Measurements from ENCODE around the gene ANO2. TPM values are rescaled to one million over a fixed set of nuclear protein-coding genes. Genes with fewer than 3 reads are reported as not detected.

The ANO2 gene
- polyA plus RNA-seq, 1 donor from 2014 or later: 1.8 TPM

DNA sequence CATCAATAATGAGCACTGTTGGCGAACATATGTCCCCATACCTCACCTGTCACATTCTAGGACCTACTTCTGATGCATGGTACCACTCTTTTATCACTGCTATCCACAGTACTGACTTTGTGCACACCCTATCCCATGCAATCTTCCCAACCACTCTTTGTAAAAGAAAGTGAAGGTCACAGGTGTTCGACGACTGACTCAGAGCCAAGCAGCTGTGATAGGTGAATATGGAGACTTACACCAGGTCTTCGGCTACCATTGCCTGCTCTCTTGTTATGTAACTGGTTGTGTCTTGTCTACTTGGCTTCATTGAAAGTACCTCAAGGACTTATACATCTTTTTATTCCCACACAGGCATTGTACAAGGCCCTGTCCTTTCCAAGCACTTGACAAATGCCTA, 169.0 kb downstream of the ANO2 start:
- Histone ChIP-seq H3K36me3 (ENCODE audit: insufficient read depth, low read length) (no peaks in the 10 kb centered on the region), H3K9ac (ENCODE audit: low read length) (no peak overlapping the region), H3K4me3 (ENCODE audit: low read length) (no peak overlapping the region), H3K4me2 (ENCODE audit: low read length) (no peak overlapping the region), H2AFZ (ENCODE audit: low read depth, low read length) (no peak overlapping the region), H3K27ac (ENCODE audit: low read length) (no peak overlapping the region), H4K20me1 (ENCODE audit: insufficient read depth) (no peaks in the 10 kb centered on the region), H3K9me2 (ENCODE audit: insufficient read depth, low read length) (no peaks in the 10 kb centered on the region), H3F3A (ENCODE audit: insufficient read depth, low read length, poor library complexity, severe bottlenecking) (no peaks in the 10 kb centered on the region), H3K79me2 (replicated peaks; ENCODE audit: insufficient read depth, low read length) (no peaks in the 10 kb centered on the region), H3K9me3 (ENCODE audit: low read length) (no peaks in the 10 kb centered on the region), H3K27me3 (ENCODE audit: insufficient read depth, low read depth, low read length) (no peaks in the 10 kb centered on the region)
- TF ChIP-seq EP300 (conservative IDR thresholded peaks at IDR 0.05; ENCODE audit: poor library complexity, severe bottlenecking) (no peak), POLR2AphosphoS5 (IDR thresholded peaks at IDR 0.05) (no peak), RAD21 (conservative IDR thresholded peaks at IDR 0.05) (no peak), EZH2 (IDR thresholded peaks at IDR 0.05; ENCODE audit: borderline replicate concordance, insufficient read depth, low read length, poor library complexity, severe bottlenecking) (no peak), SMC3 (conservative IDR thresholded peaks at IDR 0.05; ENCODE audit: poor library complexity) (no peak), MXI1 (conservative IDR thresholded peaks at IDR 0.05; ENCODE audit: poor library complexity, severe bottlenecking) (no peak), TAF1 (IDR thresholded peaks at IDR 0.05; ENCODE audit: low read depth) (no peak)
- TF ChIP-seq, protein P1, sequence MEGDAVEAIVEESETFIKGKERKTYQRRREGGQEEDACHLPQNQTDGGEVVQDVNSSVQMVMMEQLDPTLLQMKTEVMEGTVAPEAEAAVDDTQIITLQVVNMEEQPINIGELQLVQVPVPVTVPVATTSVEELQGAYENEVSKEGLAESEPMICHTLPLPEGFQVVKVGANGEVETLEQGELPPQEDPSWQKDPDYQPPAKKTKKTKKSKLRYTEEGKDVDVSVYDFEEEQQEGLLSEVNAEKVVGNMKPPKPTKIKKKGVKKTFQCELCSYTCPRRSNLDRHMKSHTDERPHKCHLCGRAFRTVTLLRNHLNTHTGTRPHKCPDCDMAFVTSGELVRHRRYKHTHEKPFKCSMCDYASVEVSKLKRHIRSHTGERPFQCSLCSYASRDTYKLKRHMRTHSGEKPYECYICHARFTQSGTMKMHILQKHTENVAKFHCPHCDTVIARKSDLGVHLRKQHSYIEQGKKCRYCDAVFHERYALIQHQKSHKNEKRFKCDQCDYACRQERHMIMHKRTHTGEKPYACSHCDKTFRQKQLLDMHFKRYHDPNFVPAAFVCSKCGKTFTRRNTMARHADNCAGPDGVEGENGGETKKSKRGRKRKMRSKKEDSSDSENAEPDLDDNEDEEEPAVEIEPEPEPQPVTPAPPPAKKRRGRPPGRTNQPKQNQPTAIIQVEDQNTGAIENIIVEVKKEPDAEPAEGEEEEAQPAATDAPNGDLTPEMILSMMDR (IDR thresholded peaks at IDR 0.05; ENCODE audit: poor library complexity, severe bottlenecking): no peak
- TF ChIP-seq, protein P2, sequence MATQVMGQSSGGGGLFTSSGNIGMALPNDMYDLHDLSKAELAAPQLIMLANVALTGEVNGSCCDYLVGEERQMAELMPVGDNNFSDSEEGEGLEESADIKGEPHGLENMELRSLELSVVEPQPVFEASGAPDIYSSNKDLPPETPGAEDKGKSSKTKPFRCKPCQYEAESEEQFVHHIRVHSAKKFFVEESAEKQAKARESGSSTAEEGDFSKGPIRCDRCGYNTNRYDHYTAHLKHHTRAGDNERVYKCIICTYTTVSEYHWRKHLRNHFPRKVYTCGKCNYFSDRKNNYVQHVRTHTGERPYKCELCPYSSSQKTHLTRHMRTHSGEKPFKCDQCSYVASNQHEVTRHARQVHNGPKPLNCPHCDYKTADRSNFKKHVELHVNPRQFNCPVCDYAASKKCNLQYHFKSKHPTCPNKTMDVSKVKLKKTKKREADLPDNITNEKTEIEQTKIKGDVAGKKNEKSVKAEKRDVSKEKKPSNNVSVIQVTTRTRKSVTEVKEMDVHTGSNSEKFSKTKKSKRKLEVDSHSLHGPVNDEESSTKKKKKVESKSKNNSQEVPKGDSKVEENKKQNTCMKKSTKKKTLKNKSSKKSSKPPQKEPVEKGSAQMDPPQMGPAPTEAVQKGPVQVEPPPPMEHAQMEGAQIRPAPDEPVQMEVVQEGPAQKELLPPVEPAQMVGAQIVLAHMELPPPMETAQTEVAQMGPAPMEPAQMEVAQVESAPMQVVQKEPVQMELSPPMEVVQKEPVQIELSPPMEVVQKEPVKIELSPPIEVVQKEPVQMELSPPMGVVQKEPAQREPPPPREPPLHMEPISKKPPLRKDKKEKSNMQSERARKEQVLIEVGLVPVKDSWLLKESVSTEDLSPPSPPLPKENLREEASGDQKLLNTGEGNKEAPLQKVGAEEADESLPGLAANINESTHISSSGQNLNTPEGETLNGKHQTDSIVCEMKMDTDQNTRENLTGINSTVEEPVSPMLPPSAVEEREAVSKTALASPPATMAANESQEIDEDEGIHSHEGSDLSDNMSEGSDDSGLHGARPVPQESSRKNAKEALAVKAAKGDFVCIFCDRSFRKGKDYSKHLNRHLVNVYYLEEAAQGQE (IDR thresholded peaks at IDR 0.05; ENCODE audit: borderline replicate concordance): no peak

DNA sequence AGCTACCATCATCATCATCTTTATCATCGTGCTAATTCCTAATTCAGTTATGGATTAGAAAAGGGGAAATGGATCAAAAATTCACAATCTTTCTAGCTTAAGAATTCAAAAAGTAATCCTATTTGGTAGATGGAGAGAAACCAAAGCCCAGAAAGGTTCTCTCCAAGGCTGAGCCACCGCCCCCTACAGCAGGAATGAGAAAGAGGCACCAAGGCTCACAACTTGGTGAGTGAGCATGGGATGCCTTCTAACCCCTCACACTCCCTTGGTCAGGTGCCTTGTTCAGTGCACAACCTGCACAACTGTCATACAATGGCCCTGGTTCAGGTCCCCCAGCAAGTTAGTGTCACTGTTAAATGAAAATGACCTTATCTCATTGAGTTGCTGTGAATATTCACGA, 171.5 kb downstream of the ANO2 start:
- H3K9ac ChIP-seq (ENCODE audit: low read length): no peak overlapping the region
- no peak overlapping the region for H2AFZ ChIP-seq (ENCODE audit: low read depth, low read length)
- H3K27ac ChIP-seq (ENCODE audit: low read length): no peak overlapping the region
- no peaks in the 10 kb centered on the region for H3K27me3 ChIP-seq (ENCODE audit: insufficient read depth, low read depth, low read length)
- no peak overlapping the region for H3K4me2 ChIP-seq (ENCODE audit: low read length)
- H3K9me2 ChIP-seq (ENCODE audit: insufficient read depth, low read length): no peaks in the 10 kb centered on the region
- H3K36me3 ChIP-seq (ENCODE audit: insufficient read depth, low read length): no peaks in the 10 kb centered on the region
- H4K20me1 ChIP-seq (ENCODE audit: insufficient read depth): no peaks in the 10 kb centered on the region
- no peaks in the 10 kb centered on the region for H3K79me2 ChIP-seq (replicated peaks; ENCODE audit: insufficient read depth, low read length)
- no peak for TF ChIP-seq EP300 (conservative IDR thresholded peaks at IDR 0.05; ENCODE audit: poor library complexity, severe bottlenecking)
- TF ChIP-seq POLR2AphosphoS5 (IDR thresholded peaks at IDR 0.05): no peak
- no peak for TF ChIP-seq EZH2 (IDR thresholded peaks at IDR 0.05; ENCODE audit: borderline replicate concordance, insufficient read depth, low read length, poor library complexity, severe bottlenecking)
- no peak for TF ChIP-seq SMC3 (conservative IDR thresholded peaks at IDR 0.05; ENCODE audit: poor library complexity)
- TF ChIP-seq TAF1 (IDR thresholded peaks at IDR 0.05; ENCODE audit: low read depth): no peak
- TF ChIP-seq MXI1 (conservative IDR thresholded peaks at IDR 0.05; ENCODE audit: poor library complexity, severe bottlenecking): no peak
- TF ChIP-seq, protein P2 (IDR thresholded peaks at IDR 0.05; ENCODE audit: borderline replicate concordance): no peak
- TF ChIP-seq, protein P1 (IDR thresholded peaks at IDR 0.05; ENCODE audit: poor library complexity, severe bottlenecking): no peak
- no peak for TF ChIP-seq RAD21 (conservative IDR thresholded peaks at IDR 0.05)
- no peaks in the 10 kb centered on the region for H3K9me3 ChIP-seq (ENCODE audit: low read length)
- no peaks in the 10 kb centered on the region for H3F3A ChIP-seq (ENCODE audit: insufficient read depth, low read length, poor library complexity, severe bottlenecking)
- H3K4me3 ChIP-seq (ENCODE audit: low read length): no peak overlapping the region

All from neural cell (in vitro differentiated cells).